Caco-2 (cell line): ENCODE data around the gene JAKMIP3. TPM values are rescaled to one million over a fixed set of nuclear protein-coding genes. Genes with fewer than 3 reads are reported as not detected.

Source experiments
- BruUV-seq: library from RNA; stranded (reverse); fragments of 400-500 nt; replicated peaks from 2 replicates; lab custom pipeline; 2021; lab: Mats Ljungman, UMichigan
- CTCF ChIA-PET: fragments of 300-600 bp; sonication (Branson Sonifier 250); formaldehyde crosslinking; loops from one replicate; lab custom pipeline; 2022; ENCODE audit warnings: antibody characterized with exemption; lab: Charles Lee
- POLR2A ChIA-PET: fragments of 300-600 bp; sonication (Branson Sonifier 250); formaldehyde crosslinking; loops from one replicate; lab custom pipeline; 2022; ENCODE audit warnings: antibody characterized with exemption; lab: Charles Lee
- DNase-seq, 2 experiments: peaks; one replicate each; pipeline versions ENCODE4 v3.0.0 to v3.0.0-alpha.2; 2020 to 2022
- H3K27me3 ChIP-seq: replicated peaks from 2 replicates; pipeline ENCODE4 v1.6.0; 2011; ENCODE audit warnings: low read length; ENCODE audit not compliant: control insufficient read depth, insufficient read depth
- H3K36me3 ChIP-seq: 2 replicates; pipeline ENCODE4 v1.5.1; 2011; ENCODE audit warnings: low read length; ENCODE audit not compliant: control insufficient read depth, insufficient read depth
- H3K4me1 ChIP-seq: fragments of 250-450 bp; sonication (Bioruptor Pico); 2 replicates; pipeline ENCODE4 v1.5.1; 2020; ENCODE audit warnings: mild to moderate bottlenecking
- H3K4me3 ChIP-seq: 2 replicates; pipeline ENCODE4 v1.5.1; 2011; ENCODE audit warnings: low read depth, mild to moderate bottlenecking, control low read depth, low read length
- H3K9me3 ChIP-seq: fragments of 250-450 bp; sonication (Bioruptor Pico); 2 replicates; pipeline ENCODE4 v1.5.1; 2020; ENCODE audit warnings: mild to moderate bottlenecking, moderate library complexity
- H3K27ac Mint-ChIP-seq: one replicate; pipeline ENCODE4 v1.8.0; 2022; ENCODE audit warnings: mixed read lengths; ENCODE audit not compliant: unreplicated experiment
- H3K27me3 Mint-ChIP-seq: one replicate; pipeline ENCODE4 v1.8.0; 2022; ENCODE audit warnings: mixed read lengths; ENCODE audit not compliant: insufficient read depth, unreplicated experiment
- H3K36me3 Mint-ChIP-seq: one replicate; pipeline ENCODE4 v1.8.0; 2022; ENCODE audit warnings: mild to moderate bottlenecking, mixed read lengths; ENCODE audit not compliant: insufficient read depth, unreplicated experiment
- H3K4me1 Mint-ChIP-seq: one replicate; pipeline ENCODE4 v1.8.0; 2022; ENCODE audit warnings: low read depth, mixed read lengths; ENCODE audit not compliant: unreplicated experiment
- H3K4me3 Mint-ChIP-seq: one replicate; pipeline ENCODE4 v1.8.0; 2022; ENCODE audit warnings: mild to moderate bottlenecking, moderate library complexity, mixed read lengths; ENCODE audit not compliant: unreplicated experiment
- H3K9me3 Mint-ChIP-seq: one replicate; pipeline ENCODE4 v1.8.0; 2022; ENCODE audit warnings: mixed read lengths; ENCODE audit not compliant: unreplicated experiment
- intact Hi-C: fragments of 100-400 bp; cut with micrococcal nuclease; formaldehyde crosslinking; loops from one replicate; pipeline ENCODE4 v1.10.0; 2022; ENCODE audit not compliant: unreplicated experiment
- total RNA-seq: library from RNA; stranded (reverse); gene quantifications from 2 replicates; pipeline ENCODE4 v1.2.3, GENCODE V29; 2022
- TF ChIP-seq, protein P1 (sequence below), 2 experiments: fragments of 200-600 bp in 1 of 2; IDR thresholded peaks; 1 replicate in 1 of 2; 2 replicates in 1 of 2; pipeline versions ENCODE4 v1.5.1 to v1.8.0; 2011 to 2022; ENCODE audit warnings: antibody characterized with exemption in 1 of 2, control low read depth in 1 of 2, inconsistent platforms in 1 of 2, low read depth in 1 of 2, low read length in 1 of 2, mild to moderate bottlenecking in 1 of 2, moderate library complexity in 1 of 2; ENCODE audit not compliant: insufficient read depth in 1 of 2, severe bottlenecking in 1 of 2, unreplicated experiment in 1 of 2

The JAKMIP3 gene
- total RNA-seq, 1 experiment from 2014 or later, result 0.50 TPM

DNA sequence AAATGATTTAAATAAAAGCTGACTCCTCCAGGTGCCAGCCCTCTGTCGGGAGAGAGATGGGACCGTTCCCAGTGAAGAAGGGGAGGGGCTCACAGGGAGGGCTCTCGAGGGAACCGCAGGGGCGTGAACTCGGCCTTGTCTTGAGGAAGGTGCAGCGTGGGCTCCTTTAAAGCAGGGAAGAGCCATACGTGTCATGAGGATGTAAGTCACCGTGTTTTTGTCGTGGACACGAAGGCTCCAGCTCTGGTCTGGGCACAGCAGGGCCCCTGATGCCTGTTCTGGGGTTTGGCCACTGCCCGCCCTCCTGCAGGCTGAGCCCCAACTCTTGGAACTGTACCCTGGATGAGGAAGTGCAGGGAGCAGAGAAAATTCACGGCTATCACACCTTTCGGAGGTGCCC, 45.0 kb downstream of the JAKMIP3 start:
- no TSS peak for BruUV-seq
- CTCF ChIA-PET, result no interaction called here

DNA sequence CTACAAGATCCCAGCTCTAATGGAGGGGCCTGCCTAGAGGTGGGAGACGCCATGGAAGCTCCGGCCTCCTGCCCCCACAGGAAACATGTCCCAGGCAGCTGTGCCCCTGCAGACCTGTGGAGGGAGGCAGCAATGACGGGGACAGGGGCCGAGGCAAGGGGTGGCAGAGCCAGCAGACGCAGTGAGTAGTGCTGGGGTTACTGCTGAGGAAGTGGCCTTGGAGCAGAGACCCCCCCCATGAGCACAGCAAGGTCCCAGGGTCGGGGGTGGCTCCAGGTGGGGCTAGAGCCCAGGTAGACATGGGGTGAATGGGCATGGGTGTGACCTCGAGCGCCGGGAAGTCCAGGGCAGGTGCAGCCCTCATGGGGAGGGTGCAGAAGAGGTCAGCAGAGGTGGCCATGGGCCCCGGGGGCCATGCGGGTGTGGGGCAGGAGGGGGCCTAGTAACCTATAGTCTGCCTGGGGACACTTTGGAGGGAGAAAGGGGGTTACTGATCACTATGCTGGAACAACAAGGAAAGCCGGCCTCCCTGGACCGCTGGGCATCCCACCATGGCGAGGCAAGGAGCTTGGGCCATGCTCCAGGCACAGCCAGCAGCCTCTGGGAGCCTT, 45.5 kb downstream of the JAKMIP3 start:
- Histone ChIP-seq H3K36me3 (no peaks in the 10 kb centered on the region), H3K27me3 (no peaks in the 10 kb centered on the region), H3K9me3 (no peaks in the 10 kb centered on the region), H3K4me1 (peaks cover 29% of the 10 kb centered on the region), H3K4me3 (no peak overlapping the region)
- intact Hi-C loops, result no loop called here
- Mint-ChIP-seq H3K27me3 (no peaks in the 10 kb centered on the region), H3K27ac (no peak overlapping the region), H3K4me3 (no peak overlapping the region), H3K4me1 (peaks cover 24% of the 10 kb centered on the region), H3K9me3 (no peaks in the 10 kb centered on the region), H3K36me3 (no peaks in the 10 kb centered on the region)
- no TSS peak for BruUV-seq
- peak in 1 of 2 experiments; percentile 25 for DNase-seq
- ChIA-PET POLR2A (no interaction called here), CTCF (no interaction called here)
- TF ChIP-seq, protein P1, sequence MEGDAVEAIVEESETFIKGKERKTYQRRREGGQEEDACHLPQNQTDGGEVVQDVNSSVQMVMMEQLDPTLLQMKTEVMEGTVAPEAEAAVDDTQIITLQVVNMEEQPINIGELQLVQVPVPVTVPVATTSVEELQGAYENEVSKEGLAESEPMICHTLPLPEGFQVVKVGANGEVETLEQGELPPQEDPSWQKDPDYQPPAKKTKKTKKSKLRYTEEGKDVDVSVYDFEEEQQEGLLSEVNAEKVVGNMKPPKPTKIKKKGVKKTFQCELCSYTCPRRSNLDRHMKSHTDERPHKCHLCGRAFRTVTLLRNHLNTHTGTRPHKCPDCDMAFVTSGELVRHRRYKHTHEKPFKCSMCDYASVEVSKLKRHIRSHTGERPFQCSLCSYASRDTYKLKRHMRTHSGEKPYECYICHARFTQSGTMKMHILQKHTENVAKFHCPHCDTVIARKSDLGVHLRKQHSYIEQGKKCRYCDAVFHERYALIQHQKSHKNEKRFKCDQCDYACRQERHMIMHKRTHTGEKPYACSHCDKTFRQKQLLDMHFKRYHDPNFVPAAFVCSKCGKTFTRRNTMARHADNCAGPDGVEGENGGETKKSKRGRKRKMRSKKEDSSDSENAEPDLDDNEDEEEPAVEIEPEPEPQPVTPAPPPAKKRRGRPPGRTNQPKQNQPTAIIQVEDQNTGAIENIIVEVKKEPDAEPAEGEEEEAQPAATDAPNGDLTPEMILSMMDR (IDR thresholded peaks at IDR 0.05; ENCODE audit: insufficient read depth in 1 of 2, low read depth in 1 of 2, low read length in 1 of 2, severe bottlenecking in 1 of 2, unreplicated experiment in 1 of 2), result no peak

More for the DNA sequence above, 45.0 kb downstream of the JAKMIP3 start:
- H3K4me1 ChIP-seq, result peaks cover 27% of the 10 kb centered on the region
- peak in 1 of 2 experiments; percentile 7 for DNase-seq
- POLR2A ChIA-PET, result no interaction called here
- H3K27ac Mint-ChIP-seq, result no peak overlapping the region
- H3K27me3 ChIP-seq, result no peaks in the 10 kb centered on the region
- H3K4me1 Mint-ChIP-seq, result peaks cover 24% of the 10 kb centered on the region
- no peak overlapping the region for H3K4me3 Mint-ChIP-seq
- H3K36me3 ChIP-seq, result no peaks in the 10 kb centered on the region
- intact Hi-C loops, result no loop called here
- TF ChIP-seq, protein P1 (IDR thresholded peaks at IDR 0.05; ENCODE audit: insufficient read depth in 1 of 2, low read depth in 1 of 2, low read length in 1 of 2, severe bottlenecking in 1 of 2, unreplicated experiment in 1 of 2), result no peak
- no peaks in the 10 kb centered on the region for H3K9me3 Mint-ChIP-seq
- H3K36me3 Mint-ChIP-seq, result no peaks in the 10 kb centered on the region
- H3K9me3 ChIP-seq, result no peaks in the 10 kb centered on the region
- no peak overlapping the region for H3K4me3 ChIP-seq
- no peaks in the 10 kb centered on the region for H3K27me3 Mint-ChIP-seq

GRCh38 chr10:132111871-132112341, 46.2 kb downstream of the JAKMIP3 start:
- H3K9me3 Mint-ChIP-seq, result no peaks in the 10 kb centered on the region
- Histone ChIP-seq H3K4me3 (no peak overlapping the region), H3K27me3 (no peaks in the 10 kb centered on the region), H3K4me1 (peaks cover 29% of the 10 kb centered on the region), H3K36me3 (no peaks in the 10 kb centered on the region), H3K9me3 (no peaks in the 10 kb centered on the region)
- H3K4me3 Mint-ChIP-seq, result no peak overlapping the region
- peaks cover 24% of the 10 kb centered on the region for H3K4me1 Mint-ChIP-seq
- TF ChIP-seq, protein P1 (IDR thresholded peaks at IDR 0.05; ENCODE audit: insufficient read depth in 1 of 2, low read depth in 1 of 2, low read length in 1 of 2, severe bottlenecking in 1 of 2, unreplicated experiment in 1 of 2), result no peak
- no TSS peak for BruUV-seq
- CTCF ChIA-PET, result no interaction called here
- H3K36me3 Mint-ChIP-seq, result no peaks in the 10 kb centered on the region
- intact Hi-C loops, result no loop called here
- no peak overlapping the region for H3K27ac Mint-ChIP-seq
- DNase-seq, result peak in 1 of 2 experiments; percentile 26
- POLR2A ChIA-PET, result no interaction called here
- H3K27me3 Mint-ChIP-seq, result no peaks in the 10 kb centered on the region
